ENCODE results near the gene BTG3. TPM values are rescaled to one million over a fixed set of nuclear protein-coding genes. Genes with fewer than 3 reads are reported as not detected.

Gene BTG3
- total and polyA plus RNA-seq, 9 of the 15 experiments (the other 6 are each of a cell fraction or from before 2014, with no cell fraction given) = 11.7 to 43.0 (median 29.7) TPM

DNA sequence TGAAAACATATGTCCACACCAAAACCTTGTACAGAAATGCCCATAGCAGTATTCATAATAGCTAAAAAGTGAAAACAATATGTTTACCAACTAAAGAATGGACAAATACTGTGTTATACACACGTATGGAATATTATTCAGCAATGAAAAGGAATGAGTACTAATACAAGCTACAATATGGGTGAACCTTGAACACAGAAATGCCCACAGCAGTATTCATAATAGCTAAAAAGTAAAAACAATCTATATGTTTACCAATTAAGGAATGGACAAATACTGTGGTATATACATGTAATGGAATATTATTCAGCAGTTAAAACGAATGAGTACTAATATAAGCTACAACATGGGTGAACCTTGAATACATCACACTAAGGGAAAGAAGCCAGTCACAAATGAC is 3.0 kb downstream of the BTG3 start (continued):
- no peak for TF ChIP-seq CBX8 (IDR thresholded peaks at IDR 0.05; ENCODE audit: borderline replicate concordance, extremely low read depth, low read depth, low read length, poor library complexity, severe bottlenecking)
- TF ChIP-seq, protein P1, sequence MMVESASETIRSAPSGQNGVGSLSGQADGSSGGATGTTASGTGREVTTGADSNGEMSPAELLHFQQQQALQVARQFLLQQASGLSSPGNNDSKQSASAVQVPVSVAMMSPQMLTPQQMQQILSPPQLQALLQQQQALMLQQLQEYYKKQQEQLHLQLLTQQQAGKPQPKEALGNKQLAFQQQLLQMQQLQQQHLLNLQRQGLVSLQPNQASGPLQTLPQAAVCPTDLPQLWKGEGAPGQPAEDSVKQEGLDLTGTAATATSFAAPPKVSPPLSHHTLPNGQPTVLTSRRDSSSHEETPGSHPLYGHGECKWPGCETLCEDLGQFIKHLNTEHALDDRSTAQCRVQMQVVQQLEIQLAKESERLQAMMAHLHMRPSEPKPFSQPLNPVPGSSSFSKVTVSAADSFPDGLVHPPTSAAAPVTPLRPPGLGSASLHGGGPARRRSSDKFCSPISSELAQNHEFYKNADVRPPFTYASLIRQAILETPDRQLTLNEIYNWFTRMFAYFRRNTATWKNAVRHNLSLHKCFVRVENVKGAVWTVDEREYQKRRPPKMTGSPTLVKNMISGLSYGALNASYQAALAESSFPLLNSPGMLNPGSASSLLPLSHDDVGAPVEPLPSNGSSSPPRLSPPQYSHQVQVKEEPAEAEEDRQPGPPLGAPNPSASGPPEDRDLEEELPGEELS (CRISPR knock-in tag; IDR thresholded peaks at IDR 0.05; ENCODE audit: borderline replicate concordance) = no peak
- TF ChIP-seq, protein P2, sequence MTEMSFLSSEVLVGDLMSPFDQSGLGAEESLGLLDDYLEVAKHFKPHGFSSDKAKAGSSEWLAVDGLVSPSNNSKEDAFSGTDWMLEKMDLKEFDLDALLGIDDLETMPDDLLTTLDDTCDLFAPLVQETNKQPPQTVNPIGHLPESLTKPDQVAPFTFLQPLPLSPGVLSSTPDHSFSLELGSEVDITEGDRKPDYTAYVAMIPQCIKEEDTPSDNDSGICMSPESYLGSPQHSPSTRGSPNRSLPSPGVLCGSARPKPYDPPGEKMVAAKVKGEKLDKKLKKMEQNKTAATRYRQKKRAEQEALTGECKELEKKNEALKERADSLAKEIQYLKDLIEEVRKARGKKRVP (CRISPR knock-in tag; IDR thresholded peaks at IDR 0.05) = no peak
- TF ChIP-seq SMAD3 (CRISPR knock-in tag; conservative IDR thresholded peaks at IDR 0.05) = no peak
- TF ChIP-seq, protein P3, sequence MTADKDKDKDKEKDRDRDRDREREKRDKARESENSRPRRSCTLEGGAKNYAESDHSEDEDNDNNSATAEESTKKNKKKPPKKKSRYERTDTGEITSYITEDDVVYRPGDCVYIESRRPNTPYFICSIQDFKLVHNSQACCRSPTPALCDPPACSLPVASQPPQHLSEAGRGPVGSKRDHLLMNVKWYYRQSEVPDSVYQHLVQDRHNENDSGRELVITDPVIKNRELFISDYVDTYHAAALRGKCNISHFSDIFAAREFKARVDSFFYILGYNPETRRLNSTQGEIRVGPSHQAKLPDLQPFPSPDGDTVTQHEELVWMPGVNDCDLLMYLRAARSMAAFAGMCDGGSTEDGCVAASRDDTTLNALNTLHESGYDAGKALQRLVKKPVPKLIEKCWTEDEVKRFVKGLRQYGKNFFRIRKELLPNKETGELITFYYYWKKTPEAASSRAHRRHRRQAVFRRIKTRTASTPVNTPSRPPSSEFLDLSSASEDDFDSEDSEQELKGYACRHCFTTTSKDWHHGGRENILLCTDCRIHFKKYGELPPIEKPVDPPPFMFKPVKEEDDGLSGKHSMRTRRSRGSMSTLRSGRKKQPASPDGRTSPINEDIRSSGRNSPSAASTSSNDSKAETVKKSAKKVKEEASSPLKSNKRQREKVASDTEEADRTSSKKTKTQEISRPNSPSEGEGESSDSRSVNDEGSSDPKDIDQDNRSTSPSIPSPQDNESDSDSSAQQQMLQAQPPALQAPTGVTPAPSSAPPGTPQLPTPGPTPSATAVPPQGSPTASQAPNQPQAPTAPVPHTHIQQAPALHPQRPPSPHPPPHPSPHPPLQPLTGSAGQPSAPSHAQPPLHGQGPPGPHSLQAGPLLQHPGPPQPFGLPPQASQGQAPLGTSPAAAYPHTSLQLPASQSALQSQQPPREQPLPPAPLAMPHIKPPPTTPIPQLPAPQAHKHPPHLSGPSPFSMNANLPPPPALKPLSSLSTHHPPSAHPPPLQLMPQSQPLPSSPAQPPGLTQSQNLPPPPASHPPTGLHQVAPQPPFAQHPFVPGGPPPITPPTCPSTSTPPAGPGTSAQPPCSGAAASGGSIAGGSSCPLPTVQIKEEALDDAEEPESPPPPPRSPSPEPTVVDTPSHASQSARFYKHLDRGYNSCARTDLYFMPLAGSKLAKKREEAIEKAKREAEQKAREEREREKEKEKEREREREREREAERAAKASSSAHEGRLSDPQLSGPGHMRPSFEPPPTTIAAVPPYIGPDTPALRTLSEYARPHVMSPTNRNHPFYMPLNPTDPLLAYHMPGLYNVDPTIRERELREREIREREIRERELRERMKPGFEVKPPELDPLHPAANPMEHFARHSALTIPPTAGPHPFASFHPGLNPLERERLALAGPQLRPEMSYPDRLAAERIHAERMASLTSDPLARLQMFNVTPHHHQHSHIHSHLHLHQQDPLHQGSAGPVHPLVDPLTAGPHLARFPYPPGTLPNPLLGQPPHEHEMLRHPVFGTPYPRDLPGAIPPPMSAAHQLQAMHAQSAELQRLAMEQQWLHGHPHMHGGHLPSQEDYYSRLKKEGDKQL (CRISPR knock-in tag; IDR thresholded peaks at IDR 0.05; ENCODE audit: borderline replicate concordance) = no peak
- TF ChIP-seq, protein P4, sequence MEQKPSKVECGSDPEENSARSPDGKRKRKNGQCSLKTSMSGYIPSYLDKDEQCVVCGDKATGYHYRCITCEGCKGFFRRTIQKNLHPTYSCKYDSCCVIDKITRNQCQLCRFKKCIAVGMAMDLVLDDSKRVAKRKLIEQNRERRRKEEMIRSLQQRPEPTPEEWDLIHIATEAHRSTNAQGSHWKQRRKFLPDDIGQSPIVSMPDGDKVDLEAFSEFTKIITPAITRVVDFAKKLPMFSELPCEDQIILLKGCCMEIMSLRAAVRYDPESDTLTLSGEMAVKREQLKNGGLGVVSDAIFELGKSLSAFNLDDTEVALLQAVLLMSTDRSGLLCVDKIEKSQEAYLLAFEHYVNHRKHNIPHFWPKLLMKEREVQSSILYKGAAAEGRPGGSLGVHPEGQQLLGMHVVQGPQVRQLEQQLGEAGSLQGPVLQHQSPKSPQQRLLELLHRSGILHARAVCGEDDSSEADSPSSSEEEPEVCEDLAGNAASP (IDR thresholded peaks at IDR 0.05) = no peak
- TF ChIP-seq KDM1A (IDR thresholded peaks at IDR 0.05) = 0 out of 4 replicates have a peak, but pooled peaks of 1 of the 2 experiments have one; percentile 12
- TF ChIP-seq CREBBP (IDR thresholded peaks at IDR 0.05; ENCODE audit: low read depth, low read length) = no peak
- TF ChIP-seq RBM25 (IDR thresholded peaks at IDR 0.05; ENCODE audit: low read depth, low read length, severe bottlenecking) = peak; percentile 51
- TF ChIP-seq DACH1 (IDR thresholded peaks at IDR 0.05; ENCODE audit: partially characterized antibody) = no peak
- TF ChIP-seq, protein P5, sequence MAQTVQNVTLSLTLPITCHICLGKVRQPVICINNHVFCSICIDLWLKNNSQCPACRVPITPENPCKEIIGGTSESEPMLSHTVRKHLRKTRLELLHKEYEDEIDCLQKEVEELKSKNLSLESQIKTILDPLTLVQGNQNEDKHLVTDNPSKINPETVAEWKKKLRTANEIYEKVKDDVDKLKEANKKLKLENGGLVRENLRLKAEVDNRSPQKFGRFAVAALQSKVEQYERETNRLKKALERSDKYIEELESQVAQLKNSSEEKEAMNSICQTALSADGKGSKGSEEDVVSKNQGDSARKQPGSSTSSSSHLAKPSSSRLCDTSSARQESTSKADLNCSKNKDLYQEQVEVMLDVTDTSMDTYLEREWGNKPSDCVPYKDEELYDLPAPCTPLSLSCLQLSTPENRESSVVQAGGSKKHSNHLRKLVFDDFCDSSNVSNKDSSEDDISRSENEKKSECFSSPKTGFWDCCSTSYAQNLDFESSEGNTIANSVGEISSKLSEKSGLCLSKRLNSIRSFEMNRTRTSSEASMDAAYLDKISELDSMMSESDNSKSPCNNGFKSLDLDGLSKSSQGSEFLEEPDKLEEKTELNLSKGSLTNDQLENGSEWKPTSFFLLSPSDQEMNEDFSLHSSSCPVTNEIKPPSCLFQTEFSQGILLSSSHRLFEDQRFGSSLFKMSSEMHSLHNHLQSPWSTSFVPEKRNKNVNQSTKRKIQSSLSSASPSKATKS (CRISPR knock-in tag; IDR thresholded peaks at IDR 0.05) = no peak
- TF ChIP-seq ARID3B (CRISPR knock-in tag; IDR thresholded peaks at IDR 0.05; ENCODE audit: borderline replicate concordance) = no peak
- peak; percentile 90 for TF ChIP-seq ZNF146 (CRISPR knock-in tag; IDR thresholded peaks at IDR 0.05; ENCODE audit: unreplicated experiment)

Data from K562 (cell line).